ENCODE data around the gene PTPN12.

GRCh38 chr7:77626586-77627308 lies 89.7 kb downstream of the PTPN12 start:
- TF ChIP-seq CTCF (IDR thresholded peaks at IDR 0.05) (no peak), POLR2A (IDR thresholded peaks at IDR 0.05) (no peak)
